ENCODE measurements around the gene PLK1. TPM values are rescaled to one million over a fixed set of nuclear protein-coding genes. Genes with fewer than 3 reads are reported as not detected.
A peak's percentile ranks its signal among the peaks of the same experiment; 100 is the strongest.
"Not testable (repeated sequence)": the region's sequence is repeated elsewhere in the genome, so short reads cannot be mapped to it uniquely, and the experiment has no call there.

The PLK1 gene
- total RNA-seq, 2 donors from 2014 or later: 6.6 to 15.6 TPM

DNA sequence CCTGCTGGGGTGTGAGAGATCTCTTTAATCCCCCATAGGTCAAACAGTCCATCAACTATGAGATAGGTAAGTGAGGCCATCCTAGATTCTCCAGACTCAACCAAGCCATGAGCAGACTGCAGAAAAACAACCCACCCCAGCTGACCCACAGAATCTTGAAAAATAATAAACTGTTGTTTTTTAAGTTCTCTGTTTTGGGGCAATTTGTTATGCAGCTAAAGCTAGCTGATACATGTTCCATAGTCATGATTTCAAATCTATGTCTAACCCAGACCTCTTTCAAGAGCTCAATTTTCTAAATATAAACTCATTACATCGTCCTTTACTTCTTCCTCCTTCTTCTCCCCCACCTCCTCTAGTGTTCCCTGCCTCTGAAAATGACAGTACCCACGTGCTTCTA lies 24.3 kb downstream of the PLK1 start:
- ATAC-seq: no peak
- intact Hi-C loops (cut with DNase I, micrococcal nuclease): no loop called here
- no peak for DNase-seq

DNA sequence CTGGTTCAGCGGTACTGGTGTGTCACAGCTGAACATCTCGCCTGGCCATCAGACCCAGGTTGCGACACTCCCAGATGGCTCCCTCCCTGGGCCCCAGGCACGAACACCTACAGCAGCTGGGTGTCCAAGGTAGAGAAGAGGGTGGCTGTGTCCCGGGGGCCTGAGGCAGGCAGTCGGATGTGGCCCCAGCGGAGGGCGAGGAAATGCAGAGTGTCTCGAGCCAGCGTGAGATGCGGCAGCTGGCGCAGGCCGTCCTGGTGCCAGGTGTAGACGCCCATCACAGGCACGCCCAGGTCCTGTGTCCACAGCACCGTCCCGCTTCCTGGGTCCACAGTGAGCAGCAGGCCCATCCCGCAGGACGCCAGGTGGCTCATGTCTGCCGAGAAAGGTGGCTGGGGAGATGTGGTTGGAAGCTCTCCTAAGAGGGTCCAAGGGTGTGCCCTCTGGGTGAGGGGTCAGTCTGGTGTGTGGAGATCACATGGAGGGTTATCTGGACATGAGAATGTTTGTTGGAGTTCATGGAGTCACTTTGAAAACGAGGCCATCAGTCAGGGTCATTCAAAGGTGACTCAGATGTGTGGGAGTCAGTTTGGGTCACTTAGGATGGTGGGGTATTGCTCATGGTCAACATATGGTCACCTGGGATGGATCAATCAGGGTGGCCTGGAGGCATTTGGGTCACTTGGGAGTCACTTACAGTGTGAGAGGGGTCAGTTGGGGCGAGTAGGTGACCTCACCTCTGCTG lies 26.3 kb downstream of the PLK1 start:
- DNase-seq: no peak
- ATAC-seq: peak; percentile 52
- intact Hi-C loops (cut with DNase I, micrococcal nuclease): no loop called here

DNA sequence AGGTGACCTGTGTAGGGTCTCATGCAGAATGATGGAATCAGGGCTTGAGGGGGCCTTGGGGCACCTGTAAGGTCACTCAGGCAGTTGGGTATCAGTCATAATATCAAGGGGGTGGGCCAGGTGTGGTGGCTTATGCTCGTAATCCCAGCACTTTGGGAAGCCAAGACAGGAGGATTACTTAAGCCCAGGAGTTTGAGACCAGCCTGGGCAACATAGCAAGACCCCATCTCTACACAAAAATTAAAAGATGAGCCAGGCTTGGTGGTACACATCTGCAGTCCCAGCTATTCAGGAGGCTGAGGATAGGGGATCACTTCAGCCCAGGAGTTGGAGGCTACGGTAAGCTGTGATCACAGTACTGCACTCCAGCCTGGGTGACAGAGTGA lies 26.8 kb downstream of the PLK1 start:
- intact Hi-C loops (cut with DNase I, micrococcal nuclease): no loop called here
- ATAC-seq: no peak
- no peak for DNase-seq

DNA sequence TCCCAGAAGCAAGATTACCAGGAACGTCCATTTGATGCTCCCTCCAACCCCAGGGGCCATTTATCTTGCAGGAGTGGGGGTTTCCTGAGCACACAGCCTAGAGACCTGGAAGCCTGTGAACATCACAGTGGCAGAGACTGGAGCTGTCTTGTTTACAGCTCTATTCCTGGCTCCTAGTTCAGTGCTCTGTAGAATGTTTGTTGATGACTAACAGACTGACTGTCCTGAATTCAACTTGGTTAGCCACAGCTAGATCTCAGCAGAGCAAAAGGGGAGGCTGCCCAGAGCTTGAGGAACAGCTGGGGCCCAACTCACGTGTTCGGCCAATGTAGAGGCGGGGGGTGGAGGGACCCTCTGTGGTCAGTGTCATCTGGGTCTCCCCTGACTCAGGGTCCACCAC lies 27.8 kb downstream of the PLK1 start:
- DNase-seq (no peak), ATAC-seq (no peak)
- intact Hi-C loops (cut with DNase I, micrococcal nuclease): no loop called here

DNA sequence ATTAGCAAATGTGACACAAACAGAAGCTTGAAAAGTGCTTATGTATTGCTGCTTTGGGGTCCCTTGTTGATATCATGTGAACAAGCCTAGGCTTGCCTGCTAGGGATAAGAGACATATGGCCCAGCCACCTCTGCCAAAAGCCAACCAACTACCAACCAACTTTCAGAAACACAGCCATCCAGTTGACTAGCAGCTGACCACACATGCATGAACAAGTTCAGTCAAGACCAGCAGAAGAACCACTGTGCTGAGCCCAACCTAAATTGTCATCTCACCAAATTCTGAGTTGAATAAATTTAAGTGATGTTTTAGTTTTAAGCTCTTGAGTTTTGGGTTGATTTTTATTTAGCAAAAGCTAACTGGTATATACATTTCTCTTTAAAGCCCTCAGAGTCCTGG lies 30.8 kb downstream of the PLK1 start:
- intact Hi-C loops (cut with DNase I, micrococcal nuclease): no loop called here
- ATAC-seq (no peak), DNase-seq (no peak)

DNA sequence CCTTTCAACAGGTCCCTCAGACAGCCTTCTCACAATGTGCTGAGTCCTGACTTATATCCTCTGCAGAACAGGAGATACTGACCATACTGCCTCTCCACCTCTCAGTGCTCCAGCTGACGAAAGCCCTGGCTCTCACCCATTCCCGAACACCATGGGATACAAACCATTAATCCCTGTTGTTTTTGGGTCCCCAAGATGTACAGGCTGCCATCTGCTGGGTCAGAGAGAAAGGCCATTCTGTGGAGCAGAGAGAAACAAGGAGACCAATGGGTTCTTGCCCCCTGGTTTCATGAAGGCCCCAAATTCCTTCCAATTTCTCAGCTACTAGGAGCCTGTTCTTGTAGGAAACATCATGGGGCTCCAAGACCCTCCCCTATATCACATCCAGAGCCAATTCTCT lies 31.3 kb downstream of the PLK1 start:
- intact Hi-C loops (cut with DNase I, micrococcal nuclease): no loop called here
- DNase-seq (peak in 1 of 2 donors; percentile 10), ATAC-seq (no peak)

DNA sequence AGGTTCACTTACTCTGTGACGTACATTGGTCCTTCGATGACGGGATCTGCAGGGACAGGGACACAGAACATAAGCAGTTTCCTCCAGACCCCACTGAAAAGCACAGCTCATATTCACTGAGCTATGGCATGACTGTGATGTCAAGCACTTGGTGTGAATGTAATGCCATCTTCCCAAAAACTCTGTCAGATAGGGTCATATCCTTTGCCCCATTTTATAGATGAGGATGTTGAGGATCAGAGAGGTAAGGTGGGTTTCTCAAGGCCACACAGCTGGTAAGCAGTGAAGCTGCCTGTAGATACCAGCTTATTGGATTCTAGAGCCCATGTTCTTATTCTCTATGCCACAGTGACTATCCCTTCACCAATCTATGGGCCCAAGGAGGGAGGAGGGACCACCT lies 31.8 kb downstream of the PLK1 start:
- intact Hi-C loops (cut with DNase I, micrococcal nuclease): no loop called here
- ATAC-seq: no peak
- no peak for DNase-seq

DNA sequence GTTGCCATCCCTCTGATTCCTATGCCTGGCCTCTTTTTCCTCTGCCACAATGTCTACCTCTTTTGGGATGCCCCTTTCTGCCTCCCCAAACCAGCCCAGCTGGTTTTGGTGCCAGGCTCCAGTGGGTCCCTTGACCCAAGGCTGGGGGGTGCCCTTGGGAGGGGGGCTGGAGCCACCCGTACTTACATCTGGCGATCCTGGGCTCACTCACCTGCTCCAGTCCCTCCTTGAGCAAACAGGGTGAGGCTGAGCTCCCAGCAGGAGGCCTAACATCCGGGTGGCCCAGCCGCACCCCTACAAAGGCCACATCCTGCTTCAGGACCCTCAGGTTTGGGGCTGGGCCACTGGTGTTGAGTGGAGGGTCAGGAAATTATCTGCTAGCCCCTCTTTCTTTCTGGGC lies 33.1 kb downstream of the PLK1 start:
- DNase-seq: peak; percentile 75 to 82
- peak; percentile 85 for ATAC-seq

DNA sequence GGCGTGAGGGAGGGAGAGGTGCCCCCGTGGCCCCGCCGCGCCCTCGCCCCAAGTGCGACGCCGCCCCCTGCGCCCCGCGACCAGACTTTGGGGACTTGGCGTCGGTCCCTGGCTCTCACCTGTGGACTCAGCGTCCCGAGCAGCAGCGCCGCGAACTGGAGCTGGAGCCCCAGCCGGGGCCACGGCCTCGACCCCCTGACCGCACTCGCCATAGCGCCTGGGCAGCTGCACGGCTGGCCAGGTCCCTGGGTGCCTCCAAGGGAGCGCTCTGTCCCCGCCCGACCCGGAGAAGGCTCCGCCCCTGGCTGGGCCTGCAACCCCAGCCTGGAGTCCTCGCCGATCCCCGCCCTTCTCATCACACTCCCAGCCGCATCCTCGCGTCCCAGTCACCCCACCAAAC lies 34.3 kb downstream of the PLK1 start, which contains the start of gene ERN2:
ERN2 (minus strand) TSS at position 247 of the 400 bp plus-strand sequence; CDS start at position 212, 35 bp downstream.
- ATAC-seq: peak; percentile 84

More for the DNA sequence above, 33.1 kb downstream of the PLK1 start:
- intact Hi-C loops (cut with DNase I, micrococcal nuclease): no loop called here

DNA sequence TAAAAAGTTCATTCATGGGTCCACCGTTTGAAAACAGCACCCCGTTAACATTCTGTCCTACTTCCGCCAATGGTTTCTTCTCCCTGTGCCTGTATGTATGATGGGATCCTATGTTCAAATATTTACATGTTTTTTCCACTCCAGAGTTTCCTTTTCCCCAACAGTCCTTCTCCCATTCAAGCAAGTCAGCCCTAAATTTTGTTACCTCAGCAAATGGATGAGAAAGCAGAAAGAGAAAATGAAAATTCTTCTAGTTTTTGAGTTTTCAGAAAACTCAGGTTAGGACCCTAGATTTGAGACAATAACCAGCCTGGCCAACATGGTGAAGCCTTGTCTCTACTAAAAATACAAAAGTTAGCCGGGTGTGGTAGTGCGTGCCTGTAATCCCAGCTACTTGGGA lies 37.8 kb downstream of the PLK1 start:
- intact Hi-C loops (cut with DNase I, micrococcal nuclease): no loop called here
- ATAC-seq: no peak
- no peak for DNase-seq

More for the DNA sequence above, 34.3 kb downstream of the PLK1 start, which contains the start of gene ERN2:
- DNase-seq: peak; percentile 84 to 85
- intact Hi-C loops (cut with DNase I, micrococcal nuclease): no loop called here

DNA sequence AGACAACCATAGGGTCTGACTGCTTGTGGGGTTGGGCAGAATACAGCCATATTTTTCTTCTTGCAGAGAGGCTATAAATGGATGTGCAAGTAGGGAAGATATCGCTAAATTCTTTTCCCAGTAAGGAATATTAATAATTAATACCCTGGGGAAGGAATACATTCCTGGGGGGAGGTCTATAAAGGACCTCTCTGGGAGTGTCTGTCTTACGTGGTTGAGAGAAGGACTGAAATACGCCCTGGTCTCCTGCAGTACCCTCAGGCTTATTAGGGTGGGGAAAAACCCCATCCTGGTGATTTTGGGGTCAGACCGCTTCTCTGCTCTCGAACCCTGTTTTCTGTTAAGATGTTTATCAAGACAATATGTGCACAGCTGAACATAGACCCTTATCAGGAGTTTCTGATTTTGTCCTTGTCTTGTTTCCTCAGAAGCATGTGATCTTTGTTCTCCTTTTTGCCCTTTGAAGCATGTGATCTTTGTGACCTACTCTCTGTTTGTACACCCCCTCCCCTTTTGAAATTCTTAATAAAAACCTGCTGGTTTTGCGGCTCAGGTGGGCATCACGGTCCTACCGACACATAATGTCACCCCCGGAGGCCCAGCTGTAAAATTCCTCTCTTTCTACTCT lies 44.0 kb downstream of the PLK1 start:
- DNase-seq; ATAC-seq; intact Hi-C loops (cut with DNase I, micrococcal nuclease): not testable (repeated sequence)

DNA sequence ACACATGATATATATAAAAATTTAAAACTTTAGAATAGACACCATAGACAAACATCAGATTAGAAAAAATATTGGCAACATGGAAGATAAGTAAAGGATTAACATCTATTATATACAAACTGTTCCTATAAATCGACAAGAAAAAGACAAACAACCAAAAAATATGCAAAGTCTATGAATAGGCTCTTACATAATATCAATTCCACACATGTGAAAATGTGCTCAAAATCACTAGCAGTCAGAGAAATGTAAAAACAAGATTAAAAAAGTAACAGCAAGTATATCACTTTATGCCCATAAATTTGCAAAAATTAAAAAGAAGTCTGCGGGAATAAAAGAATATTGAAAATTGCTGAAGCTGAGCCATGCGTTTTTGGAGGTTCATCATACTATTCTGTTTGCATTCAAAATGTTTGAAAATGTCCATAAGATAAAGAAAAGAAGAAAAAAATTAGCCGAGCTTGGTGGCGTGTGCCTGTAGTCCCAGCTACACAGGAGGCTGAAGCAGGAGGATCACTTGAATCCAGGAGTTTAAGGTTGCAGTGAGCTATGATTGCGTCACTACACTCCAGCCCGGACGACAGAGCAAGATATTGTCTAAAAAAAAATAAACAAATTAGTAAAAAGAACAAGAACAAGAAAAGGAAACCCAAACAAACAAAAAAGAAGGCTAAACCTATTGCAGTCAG lies 45.6 kb downstream of the PLK1 start:
- ATAC-seq: no peak
- no peak for DNase-seq
- intact Hi-C loops (cut with DNase I, micrococcal nuclease): no loop called here

DNA sequence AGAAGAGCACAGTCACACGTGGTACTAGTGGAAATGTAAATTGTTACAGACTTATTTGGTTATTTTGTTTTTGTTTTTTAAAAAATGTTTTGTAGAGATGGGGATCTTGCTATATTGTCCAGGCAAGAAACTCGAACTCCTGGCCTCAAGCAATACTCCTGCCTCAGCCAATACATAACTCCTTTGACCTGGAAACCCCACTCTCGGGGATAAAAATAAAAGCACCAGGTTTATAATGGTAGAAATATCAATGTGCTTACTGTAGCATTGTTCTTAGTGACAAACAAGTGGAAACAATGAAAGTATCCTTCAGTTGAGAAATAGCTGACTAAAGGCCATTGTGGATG lies 46.1 kb downstream of the PLK1 start:
- intact Hi-C loops (cut with DNase I, micrococcal nuclease): no loop called here
- DNase-seq (no peak), ATAC-seq (no peak)

DNA sequence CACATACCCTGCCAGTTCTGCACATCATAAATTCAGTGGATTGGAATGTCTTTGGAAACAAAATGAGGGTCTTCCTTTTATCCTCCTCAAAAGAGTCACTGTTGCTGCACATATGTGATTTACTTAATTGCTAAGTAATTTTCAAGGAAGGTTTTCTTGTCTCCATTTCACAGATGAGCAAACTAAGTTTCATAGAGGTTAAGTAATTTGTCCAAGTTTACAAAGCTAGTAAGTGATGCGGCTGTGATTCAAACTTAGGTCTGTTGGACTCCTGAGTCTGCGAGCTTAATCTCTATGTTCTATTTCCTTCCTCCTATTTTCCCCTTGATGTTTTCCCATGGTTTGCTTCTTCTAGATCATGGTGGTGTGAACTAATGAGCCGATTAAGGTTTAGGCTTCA lies 48.0 kb downstream of the PLK1 start:
- no peak for DNase-seq
- no peak for ATAC-seq
- intact Hi-C loops (cut with DNase I, micrococcal nuclease): no loop called here

DNA sequence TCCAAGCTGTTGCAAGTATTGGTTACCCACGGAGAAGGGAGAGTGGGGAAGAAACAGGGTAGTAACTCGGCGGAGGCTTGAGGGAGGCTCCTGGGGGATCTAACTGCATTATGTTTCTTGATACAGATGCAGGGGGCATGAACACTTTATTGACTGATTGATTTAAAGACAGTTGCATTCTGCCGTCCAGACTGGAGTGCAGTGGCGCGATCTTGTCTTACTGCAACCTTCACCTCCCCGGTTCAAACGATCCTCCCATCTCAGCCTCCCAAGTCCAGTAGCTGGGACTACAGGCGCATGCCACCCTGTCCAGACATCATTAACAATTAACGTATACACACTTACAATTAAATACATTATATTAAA lies 49.4 kb downstream of the PLK1 start:
- DNase-seq (no peak), ATAC-seq (peak; percentile 1)
- intact Hi-C loops (cut with DNase I, micrococcal nuclease): no loop called here

DNA sequence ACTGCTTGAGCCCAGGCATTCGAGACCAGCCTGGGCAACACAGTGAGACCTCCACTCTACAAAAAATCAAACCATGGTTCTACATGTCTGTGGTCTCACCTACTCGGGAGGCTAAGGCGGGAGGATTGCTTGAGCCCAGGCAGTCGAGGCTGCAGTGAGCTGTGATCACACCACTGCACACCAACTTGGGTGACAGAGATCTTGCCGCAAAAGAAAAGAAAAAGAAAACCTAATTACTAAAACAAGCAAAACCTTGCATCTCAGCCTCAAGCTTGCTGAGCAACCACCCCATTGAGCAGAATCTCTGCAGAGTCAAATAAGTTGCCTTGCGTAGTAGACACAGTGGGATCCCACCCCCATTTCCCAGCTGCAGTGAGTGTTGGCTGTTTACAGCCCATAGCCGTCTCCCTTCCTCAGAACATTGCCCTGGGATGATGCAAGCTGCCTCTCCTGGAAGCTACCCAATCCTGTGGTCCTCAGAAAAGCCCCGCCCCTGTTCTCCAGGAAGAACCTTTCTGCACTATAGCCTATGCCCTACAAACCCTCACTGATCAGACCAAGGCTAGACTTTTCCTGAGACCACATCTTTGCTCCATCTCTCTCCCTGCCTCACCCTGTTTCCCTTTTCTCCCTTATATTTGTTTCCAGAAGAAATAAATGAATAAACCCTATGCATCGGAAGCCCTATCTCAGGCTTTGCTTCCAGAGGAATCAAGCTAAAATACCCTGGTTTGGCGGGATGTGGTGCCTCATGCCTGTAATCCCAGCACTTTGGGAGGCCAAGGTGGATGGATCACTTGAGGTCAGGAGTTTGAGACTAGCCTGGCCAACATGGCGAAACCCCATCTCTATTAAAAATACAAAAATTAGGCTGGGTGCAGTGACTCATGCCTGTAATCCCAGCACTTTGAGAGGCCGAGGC lies 51.1 kb downstream of the PLK1 start:
- DNase-seq (peak; percentile 65 to 88), ATAC-seq (peak; percentile 96)
- intact Hi-C loops (cut with DNase I, micrococcal nuclease): no loop called here

DNA sequence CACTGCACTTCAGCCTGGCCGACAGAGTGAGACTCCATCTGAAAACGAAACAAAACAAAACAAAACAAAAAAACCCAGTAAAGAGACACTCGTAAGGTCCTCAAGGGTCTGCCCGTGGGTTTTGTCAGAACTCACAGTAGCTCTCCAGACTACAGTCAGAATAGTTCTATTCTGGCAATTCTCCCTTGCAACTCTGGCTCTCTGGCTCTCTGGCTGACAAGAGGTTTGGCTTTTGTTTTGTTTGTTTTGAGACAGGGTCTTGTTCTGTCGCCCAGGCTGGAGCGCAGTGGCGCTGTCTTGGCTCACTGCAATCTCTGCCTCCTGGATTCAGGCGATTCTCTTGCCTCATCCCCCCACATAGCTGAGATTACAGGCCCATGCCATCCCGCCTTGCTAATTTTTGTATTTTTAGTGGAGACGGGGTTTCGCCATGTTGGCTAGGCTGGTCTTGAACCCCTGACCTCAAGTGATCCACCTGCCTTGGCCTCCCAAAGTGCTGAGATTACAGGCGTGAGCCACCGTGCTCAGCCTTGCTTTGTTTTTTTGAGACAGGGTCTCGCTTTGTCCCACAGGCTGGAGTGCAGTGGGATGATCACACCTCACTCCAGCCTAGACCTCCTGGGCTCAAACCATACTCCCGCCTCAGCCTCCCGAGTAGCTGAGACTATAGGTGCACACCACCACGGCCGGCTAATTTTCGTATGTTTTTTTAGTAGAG lies 55.6 kb downstream of the PLK1 start:
- DNase-seq: no peak
- intact Hi-C loops (cut with DNase I, micrococcal nuclease): no loop called here
- no peak for ATAC-seq

DNA sequence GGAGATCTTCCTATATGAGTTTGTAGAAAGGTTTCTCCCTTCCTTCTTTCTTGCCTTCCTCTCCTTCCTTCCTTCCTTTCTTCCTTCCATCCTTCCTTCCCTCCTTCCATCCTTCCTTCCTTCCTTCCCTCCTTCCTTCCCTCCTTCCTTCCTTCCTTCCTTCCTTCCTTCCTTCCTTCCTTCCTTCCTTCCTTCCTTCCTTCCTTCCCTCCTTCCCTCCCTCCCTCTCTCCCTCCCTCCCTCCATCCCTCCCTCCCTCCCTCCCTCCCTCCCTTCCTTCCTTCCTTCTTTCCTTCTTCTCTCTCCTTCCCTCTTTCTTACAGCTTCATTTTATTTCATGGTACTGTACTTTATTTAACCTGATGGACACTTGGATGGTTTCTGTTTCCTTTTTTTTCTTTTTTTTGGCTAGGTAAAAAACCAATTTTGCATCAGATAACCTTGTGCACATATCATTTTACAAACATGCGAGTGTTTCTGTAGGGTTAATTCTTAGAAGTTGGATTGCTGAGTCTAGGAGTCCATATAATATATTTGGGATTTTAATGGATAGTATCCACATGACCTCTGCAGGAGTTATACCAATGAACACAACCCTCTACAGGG lies 58.8 kb downstream of the PLK1 start:
- intact Hi-C loops (cut with DNase I, micrococcal nuclease); ATAC-seq; DNase-seq: not testable (repeated sequence)

All from left colon (tissue), 2 donors.